NB4 (cell line): Measurements from ENCODE around the gene IFNE.

Source experiments
- DNase-seq: peaks from one replicate; pipeline ENCODE4 v3.0.0; 2010; ENCODE audit warnings: low read depth
- H3K4me3 ChIP-seq: one replicate; pipeline ENCODE4 v1.5.1; 2011; ENCODE audit warnings: mild to moderate bottlenecking, low read depth, low read length, moderate library complexity
- CTCF ChIP-seq: IDR thresholded peaks from one replicate; pipeline ENCODE4 v1.5.1; 2012; ENCODE audit warnings: low read depth, low read length
- MAX ChIP-seq: IDR thresholded peaks from 2 replicates; pipeline ENCODE4 v1.6.1; 2011; ENCODE audit warnings: low read depth, low read length
- MYC ChIP-seq: IDR thresholded peaks from 2 replicates; pipeline ENCODE4 v1.6.1; 2011; ENCODE audit warnings: low read depth, low read length
- POLR2A ChIP-seq: IDR thresholded peaks from 2 replicates; pipeline ENCODE4 v1.6.1; 2011; ENCODE audit warnings: mild to moderate bottlenecking; ENCODE audit not compliant: insufficient read length; ENCODE audit errors: extremely low read depth

The IFNE gene

GRCh38 chr9:21516796-21517195 is 34.7 kb upstream of the IFNE start:
- TF ChIP-seq MYC = no peak
- TF ChIP-seq POLR2A = no peak
- no peak for TF ChIP-seq CTCF
- TF ChIP-seq MAX = no peak
- DNase-seq = no peak
- no peak overlapping the region for H3K4me3 ChIP-seq

GRCh38 chr9:21513431-21513830 is 31.3 kb upstream of the IFNE start:
- TF ChIP-seq MYC (no peak), CTCF (no peak), MAX (no peak), POLR2A (no peak)
- no peak for DNase-seq
- no peak overlapping the region for H3K4me3 ChIP-seq

GRCh38 chr9:21510806-21511205 is 28.7 kb upstream of the IFNE start:
- TF ChIP-seq POLR2A = no peak
- TF ChIP-seq MAX = no peak
- no peak for TF ChIP-seq MYC
- TF ChIP-seq CTCF = no peak
- no peak overlapping the region for H3K4me3 ChIP-seq
- DNase-seq = no peak

GRCh38 chr9:21507483-21507790 is 25.3 kb upstream of the IFNE start:
- H3K4me3 ChIP-seq = no peak overlapping the region
- TF ChIP-seq POLR2A (no peak), MAX (no peak), MYC (no peak), CTCF (no peak)
- DNase-seq = no peak

- TF ChIP-seq CTCF (no peak), POLR2A (no peak), MYC (no peak), MAX (no peak)
- H3K4me3 ChIP-seq = no peak overlapping the region
- no peak for DNase-seq
These were observed 24.7 kb upstream of the IFNE start for GRCh38 chr9:21506626-21507482.
